Suprapubic skin (tissue), 4 donors: ENCODE data around the gene EIF4G3.

ENCODE experiments used
- CTCF ChIP-seq, 2 donors: fragments of 200-600 bp in 1 of 2; fragments of 450-650 bp in 1 of 2; sonication (generic) in 1 of 2; IDR thresholded peaks; one replicate each; pipeline ENCODE4 v1.5.1; 2016 to 2019; ENCODE audit warnings: antibody characterized with exemption in 2 of 2, mild to moderate bottlenecking in 1 of 2, moderate library complexity in 1 of 2
- POLR2A ChIP-seq, 2 donors: fragments of 450-650 bp; IDR thresholded peaks; one replicate each; pipeline ENCODE4 v1.6.1; 2017; ENCODE audit warnings: antibody characterized with exemption in 2 of 2, mild to moderate bottlenecking in 2 of 2, moderate library complexity in 2 of 2
- POLR2AphosphoS5 ChIP-seq, 3 donors: sonication (generic); formaldehyde crosslinking; IDR thresholded peaks; one replicate each; pipeline ENCODE4 v1.6.1; 2017; ENCODE audit warnings: antibody characterized with exemption in 3 of 3

GRCh38 chr1:21069549-21069948 is 107.1 kb downstream of the EIF4G3 start:
- no peak for TF ChIP-seq CTCF (IDR thresholded peaks at IDR 0.05)
- TF ChIP-seq POLR2AphosphoS5 (IDR thresholded peaks at IDR 0.05), result no peak
- TF ChIP-seq POLR2A (IDR thresholded peaks at IDR 0.05), result no peak
